ENCODE measurements around the gene VCX2.

DNA sequence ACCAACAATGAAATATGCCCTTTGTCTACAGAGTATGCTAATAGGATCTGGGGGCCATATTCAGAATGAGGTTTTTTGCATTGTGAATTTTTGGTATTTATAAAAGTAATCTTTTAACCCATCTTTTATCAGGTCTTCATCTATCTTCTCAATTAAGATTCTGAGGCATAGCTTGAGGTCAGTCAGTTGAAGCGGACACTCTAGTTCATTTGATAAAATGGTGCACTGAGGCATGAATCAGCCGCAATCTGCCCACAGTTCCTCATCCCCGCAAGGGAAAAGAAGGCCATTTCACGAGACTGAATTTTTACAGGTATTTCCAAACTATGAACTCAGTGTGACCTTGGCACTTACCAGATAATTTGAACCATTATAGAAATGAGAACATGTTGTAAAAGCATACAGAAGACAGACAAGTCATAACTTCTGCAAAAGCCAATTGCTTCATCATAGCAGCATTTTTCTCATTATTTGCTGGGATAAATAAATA is 19.3 kb upstream of the VCX2 start:
- no peak for TF ChIP-seq POLR2A (IDR thresholded peaks at IDR 0.05)
- TF ChIP-seq, protein P1, sequence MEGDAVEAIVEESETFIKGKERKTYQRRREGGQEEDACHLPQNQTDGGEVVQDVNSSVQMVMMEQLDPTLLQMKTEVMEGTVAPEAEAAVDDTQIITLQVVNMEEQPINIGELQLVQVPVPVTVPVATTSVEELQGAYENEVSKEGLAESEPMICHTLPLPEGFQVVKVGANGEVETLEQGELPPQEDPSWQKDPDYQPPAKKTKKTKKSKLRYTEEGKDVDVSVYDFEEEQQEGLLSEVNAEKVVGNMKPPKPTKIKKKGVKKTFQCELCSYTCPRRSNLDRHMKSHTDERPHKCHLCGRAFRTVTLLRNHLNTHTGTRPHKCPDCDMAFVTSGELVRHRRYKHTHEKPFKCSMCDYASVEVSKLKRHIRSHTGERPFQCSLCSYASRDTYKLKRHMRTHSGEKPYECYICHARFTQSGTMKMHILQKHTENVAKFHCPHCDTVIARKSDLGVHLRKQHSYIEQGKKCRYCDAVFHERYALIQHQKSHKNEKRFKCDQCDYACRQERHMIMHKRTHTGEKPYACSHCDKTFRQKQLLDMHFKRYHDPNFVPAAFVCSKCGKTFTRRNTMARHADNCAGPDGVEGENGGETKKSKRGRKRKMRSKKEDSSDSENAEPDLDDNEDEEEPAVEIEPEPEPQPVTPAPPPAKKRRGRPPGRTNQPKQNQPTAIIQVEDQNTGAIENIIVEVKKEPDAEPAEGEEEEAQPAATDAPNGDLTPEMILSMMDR (IDR thresholded peaks at IDR 0.05), result no peak
